ENCODE data around the gene TOM1L2.

DNA sequence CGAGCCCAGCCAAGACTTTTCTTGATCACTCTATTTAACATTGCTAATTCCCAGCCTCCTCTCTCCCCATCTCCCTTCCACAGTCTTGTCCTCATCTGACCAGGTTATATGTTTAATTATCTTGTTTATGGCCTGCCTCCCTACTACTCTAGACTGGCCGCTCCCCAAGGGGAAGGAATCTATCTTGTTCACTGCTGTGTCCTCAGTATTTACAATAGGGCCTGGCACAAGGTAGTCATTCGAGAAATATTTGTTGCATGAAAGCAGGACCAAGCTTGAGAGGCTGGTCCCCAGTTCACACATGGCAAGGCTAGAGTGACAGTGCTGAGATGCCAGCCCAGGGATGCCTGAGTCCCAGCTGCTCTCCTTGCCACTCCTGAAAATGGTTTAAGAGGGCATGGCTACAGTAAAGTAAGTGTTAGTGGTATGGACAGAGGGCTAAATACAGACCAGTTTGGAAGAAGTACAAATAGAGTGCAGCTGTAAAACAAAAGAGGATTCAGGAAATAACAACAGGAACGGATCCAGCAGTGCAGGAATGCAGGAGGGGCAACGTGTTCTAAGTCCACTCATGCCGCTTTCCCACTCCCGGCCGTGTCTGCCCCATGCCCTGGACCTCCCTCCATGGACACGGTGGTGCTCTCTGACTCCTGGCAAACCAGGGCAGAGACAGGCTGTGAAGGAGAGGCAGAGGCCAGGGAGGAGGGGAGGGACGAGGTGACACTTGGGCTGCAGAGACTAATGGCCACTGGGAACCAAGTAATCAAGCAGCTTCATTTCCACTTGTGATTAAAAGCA lies 65.6 kb downstream of the TOM1L2 start:
- TF ChIP-seq, protein P1, sequence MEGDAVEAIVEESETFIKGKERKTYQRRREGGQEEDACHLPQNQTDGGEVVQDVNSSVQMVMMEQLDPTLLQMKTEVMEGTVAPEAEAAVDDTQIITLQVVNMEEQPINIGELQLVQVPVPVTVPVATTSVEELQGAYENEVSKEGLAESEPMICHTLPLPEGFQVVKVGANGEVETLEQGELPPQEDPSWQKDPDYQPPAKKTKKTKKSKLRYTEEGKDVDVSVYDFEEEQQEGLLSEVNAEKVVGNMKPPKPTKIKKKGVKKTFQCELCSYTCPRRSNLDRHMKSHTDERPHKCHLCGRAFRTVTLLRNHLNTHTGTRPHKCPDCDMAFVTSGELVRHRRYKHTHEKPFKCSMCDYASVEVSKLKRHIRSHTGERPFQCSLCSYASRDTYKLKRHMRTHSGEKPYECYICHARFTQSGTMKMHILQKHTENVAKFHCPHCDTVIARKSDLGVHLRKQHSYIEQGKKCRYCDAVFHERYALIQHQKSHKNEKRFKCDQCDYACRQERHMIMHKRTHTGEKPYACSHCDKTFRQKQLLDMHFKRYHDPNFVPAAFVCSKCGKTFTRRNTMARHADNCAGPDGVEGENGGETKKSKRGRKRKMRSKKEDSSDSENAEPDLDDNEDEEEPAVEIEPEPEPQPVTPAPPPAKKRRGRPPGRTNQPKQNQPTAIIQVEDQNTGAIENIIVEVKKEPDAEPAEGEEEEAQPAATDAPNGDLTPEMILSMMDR (conservative IDR thresholded peaks at IDR 0.05 in 1 of 2, IDR thresholded peaks at IDR 0.05 in 1 of 2; ENCODE audit: low read depth in 1 of 2, low read length in 2 of 2), result no peak
- no peak for TF ChIP-seq EZH2 (IDR thresholded peaks at IDR 0.05; ENCODE audit: low read length, missing control alignments)

All from fibroblast of lung (primary cell).